GM15510 (cell line): ENCODE data around the gene ASXL2.

Experiments
- POLR2A ChIP-seq: IDR thresholded peaks from 3 replicates; pipeline ENCODE4 v1.6.1; 2011; ENCODE audit warnings: borderline replicate concordance; ENCODE audit not compliant: insufficient read length; ENCODE audit errors: extremely low read depth

The ASXL2 gene

GRCh38 chr2:25816249-25816648 is 62.0 kb downstream of the ASXL2 start:
- no peak for TF ChIP-seq POLR2A

- no peak for TF ChIP-seq POLR2A
Observed at GRCh38 chr2:25814681-25815080, 63.6 kb downstream of the ASXL2 start.

GRCh38 chr2:25810428-25810827 is 67.9 kb downstream of the ASXL2 start:
- no peak for TF ChIP-seq POLR2A

- TF ChIP-seq POLR2A, result no peak
Observed at GRCh38 chr2:25809646-25810045, 68.6 kb downstream of the ASXL2 start.

GRCh38 chr2:25808006-25808383 is 70.3 kb downstream of the ASXL2 start:
- no peak for TF ChIP-seq POLR2A

GRCh38 chr2:25806941-25807340 is 71.3 kb downstream of the ASXL2 start:
- no peak for TF ChIP-seq POLR2A

- no peak for TF ChIP-seq POLR2A
Observed at GRCh38 chr2:25805987-25806386, 72.3 kb downstream of the ASXL2 start.

GRCh38 chr2:25804338-25804737 is 73.9 kb downstream of the ASXL2 start:
- TF ChIP-seq POLR2A, result no peak

- no peak for TF ChIP-seq POLR2A
Observed at GRCh38 chr2:25799301-25799700, 79.0 kb downstream of the ASXL2 start.

GRCh38 chr2:25797620-25798488 is 80.4 kb downstream of the ASXL2 start:
- TF ChIP-seq POLR2A, result no peak

- TF ChIP-seq POLR2A, result no peak
Observed at GRCh38 chr2:25794544-25795276, 83.6 kb downstream of the ASXL2 start.

- TF ChIP-seq POLR2A, result no peak
Observed at GRCh38 chr2:25790074-25790790, 88.1 kb downstream of the ASXL2 start.

- no peak for TF ChIP-seq POLR2A
Observed at GRCh38 chr2:25788457-25788856, 89.8 kb downstream of the ASXL2 start.

- no peak for TF ChIP-seq POLR2A
Observed at GRCh38 chr2:25787020-25787419, 91.3 kb downstream of the ASXL2 start.

GRCh38 chr2:25784404-25784803 is 93.9 kb downstream of the ASXL2 start:
- no peak for TF ChIP-seq POLR2A

- no peak for TF ChIP-seq POLR2A
Observed at GRCh38 chr2:25777077-25777476, 101.2 kb downstream of the ASXL2 start.

GRCh38 chr2:25772078-25772477 is 106.2 kb downstream of the ASXL2 start:
- no peak for TF ChIP-seq POLR2A
